Liver (tissue), 3 donors: ENCODE results near the gene UBE2F.

ENCODE experiments used
- CTCF ChIP-seq: fragments of 150-350 bp; IDR thresholded peaks from 2 replicates; pipeline ENCODE4 v1.5.1; 2017; ENCODE audit warnings: improper control_type of control experiment, low read depth, low read length; ENCODE audit not compliant: missing input control
- EGR1 ChIP-seq, 2 donors: IDR thresholded peaks; 2 replicates each; pipeline ENCODE4 v1.6.1; 2016 to 2018; ENCODE audit warnings: antibody characterized with exemption in 2 of 2, low read depth in 2 of 2
- NR2F2 ChIP-seq: IDR thresholded peaks from 2 replicates; pipeline ENCODE4 v1.6.1; 2016; ENCODE audit warnings: antibody characterized with exemption
- RAD21 ChIP-seq, 2 donors: IDR thresholded peaks; 2 replicates each; pipeline ENCODE4 v1.6.1; 2016; ENCODE audit warnings: antibody characterized with exemption in 2 of 2, mild to moderate bottlenecking in 2 of 2
- TAF1 ChIP-seq: conservative IDR thresholded peaks from 2 replicates; pipeline ENCODE4 v1.6.1; 2016; ENCODE audit warnings: antibody characterized with exemption, mild to moderate bottlenecking
- TF ChIP-seq, protein P1 (sequence below): IDR thresholded peaks from 2 replicates; pipeline ENCODE4 v1.6.1; 2016; ENCODE audit warnings: antibody characterized with exemption
- TF ChIP-seq, protein P2 (sequence below): IDR thresholded peaks from 2 replicates; pipeline ENCODE4 v1.6.1; 2016; ENCODE audit warnings: antibody characterized with exemption
- donor health status: healthy.
- donor health status: healthy.

GRCh38 chr2:237979331-237979730 lies 12.5 kb downstream of the UBE2F start:
- TF ChIP-seq CTCF (no peak), RAD21 (IDR thresholded peaks at IDR 0.05) (no peak), NR2F2 (no peak), TAF1 (no peak), EGR1 (IDR thresholded peaks at IDR 0.05; ENCODE audit: low read depth in 2 of 2) (no peak)
- TF ChIP-seq, protein P1, sequence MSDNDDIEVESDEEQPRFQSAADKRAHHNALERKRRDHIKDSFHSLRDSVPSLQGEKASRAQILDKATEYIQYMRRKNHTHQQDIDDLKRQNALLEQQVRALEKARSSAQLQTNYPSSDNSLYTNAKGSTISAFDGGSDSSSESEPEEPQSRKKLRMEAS, result no peak
- TF ChIP-seq, protein P2, sequence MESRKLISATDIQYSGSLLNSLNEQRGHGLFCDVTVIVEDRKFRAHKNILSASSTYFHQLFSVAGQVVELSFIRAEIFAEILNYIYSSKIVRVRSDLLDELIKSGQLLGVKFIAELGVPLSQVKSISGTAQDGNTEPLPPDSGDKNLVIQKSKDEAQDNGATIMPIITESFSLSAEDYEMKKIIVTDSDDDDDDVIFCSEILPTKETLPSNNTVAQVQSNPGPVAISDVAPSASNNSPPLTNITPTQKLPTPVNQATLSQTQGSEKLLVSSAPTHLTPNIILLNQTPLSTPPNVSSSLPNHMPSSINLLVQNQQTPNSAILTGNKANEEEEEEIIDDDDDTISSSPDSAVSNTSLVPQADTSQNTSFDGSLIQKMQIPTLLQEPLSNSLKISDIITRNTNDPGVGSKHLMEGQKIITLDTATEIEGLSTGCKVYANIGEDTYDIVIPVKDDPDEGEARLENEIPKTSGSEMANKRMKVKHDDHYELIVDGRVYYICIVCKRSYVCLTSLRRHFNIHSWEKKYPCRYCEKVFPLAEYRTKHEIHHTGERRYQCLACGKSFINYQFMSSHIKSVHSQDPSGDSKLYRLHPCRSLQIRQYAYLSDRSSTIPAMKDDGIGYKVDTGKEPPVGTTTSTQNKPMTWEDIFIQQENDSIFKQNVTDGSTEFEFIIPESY, result no peak
